ENCODE results near the gene PDE2A.

Gene PDE2A

GRCh38 chr11:72671152-72672099 is 2.8 kb downstream of the PDE2A start:
- DNase-seq (ENCODE audit: insufficient read length, low spot score), result no peak
- no peak for FAIRE-seq
- no peak for TF ChIP-seq CTCF (IDR thresholded peaks at IDR 0.05; ENCODE audit: insufficient read depth, missing control alignments)

- no peak for TF ChIP-seq CTCF (IDR thresholded peaks at IDR 0.05; ENCODE audit: insufficient read depth, missing control alignments)
- FAIRE-seq, result no peak
These were observed 4.2 kb downstream of the PDE2A start for GRCh38 chr11:72670041-72670440.

GRCh38 chr11:72669527-72669926 is 4.7 kb downstream of the PDE2A start:
- TF ChIP-seq CTCF (IDR thresholded peaks at IDR 0.05; ENCODE audit: insufficient read depth, missing control alignments), result no peak
- FAIRE-seq (no peak), DNase-seq (ENCODE audit: insufficient read length, low spot score) (no peak)

More at GRCh38 chr11:72670041-72670440, 4.2 kb downstream of the PDE2A start:
- DNase-seq (ENCODE audit: insufficient read length, low spot score), result no peak

- no peak for FAIRE-seq
- TF ChIP-seq CTCF (IDR thresholded peaks at IDR 0.05; ENCODE audit: insufficient read depth, missing control alignments), result no peak
- DNase-seq (ENCODE audit: insufficient read length, low spot score), result no peak
These were observed 5.4 kb downstream of the PDE2A start for GRCh38 chr11:72668629-72669347.

- FAIRE-seq, result no peak
- no peak for DNase-seq (ENCODE audit: insufficient read length, low spot score)
These were observed 8.2 kb downstream of the PDE2A start for GRCh38 chr11:72665911-72666472.

GRCh38 chr11:72662036-72662435 is 12.2 kb downstream of the PDE2A start:
- no peak for TF ChIP-seq CTCF (IDR thresholded peaks at IDR 0.05; ENCODE audit: insufficient read depth, missing control alignments)
- FAIRE-seq (no peak), DNase-seq (ENCODE audit: insufficient read length, low spot score) (no peak)

More at GRCh38 chr11:72665911-72666472, 8.2 kb downstream of the PDE2A start:
- TF ChIP-seq CTCF (IDR thresholded peaks at IDR 0.05; ENCODE audit: insufficient read depth, missing control alignments), result no peak

Measured in D721Med (cell line).